GM18499 (cell line): ENCODE results near the gene CEACAM20.
"Not testable (repeated sequence)": the region's sequence is repeated elsewhere in the genome, so short reads cannot be mapped to it uniquely, and the experiment has no call there.

ENCODE experiments used
- ATAC-seq: cut with Tn5 transposase; IDR thresholded peaks from one replicate; pipeline ENCODE4 v1.9.1; 2021; ENCODE audit warnings: moderate number of reproducible peaks; ENCODE audit not compliant: insufficient read depth, unreplicated experiment

The CEACAM20 gene

DNA sequence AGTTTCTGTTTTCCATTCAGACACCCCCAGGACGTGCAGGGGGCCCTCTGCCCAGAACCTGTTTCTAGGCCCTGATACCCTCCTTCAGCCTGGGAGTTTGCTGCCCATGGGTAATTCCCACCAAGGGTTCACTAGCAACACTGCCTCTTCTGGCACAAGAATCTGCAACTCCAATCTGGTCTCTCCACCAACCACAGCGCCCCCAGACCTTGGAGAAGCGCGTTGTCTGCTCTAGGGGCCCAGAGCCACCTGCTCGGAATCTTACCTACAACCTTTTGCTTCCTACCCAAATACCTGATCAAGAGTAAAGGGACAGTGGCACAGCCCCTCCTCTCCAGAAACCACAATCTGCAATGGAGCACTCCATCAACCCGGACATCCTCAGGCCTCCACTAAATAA, 29.9 kb downstream of the CEACAM20 start:
- no peak for ATAC-seq

DNA sequence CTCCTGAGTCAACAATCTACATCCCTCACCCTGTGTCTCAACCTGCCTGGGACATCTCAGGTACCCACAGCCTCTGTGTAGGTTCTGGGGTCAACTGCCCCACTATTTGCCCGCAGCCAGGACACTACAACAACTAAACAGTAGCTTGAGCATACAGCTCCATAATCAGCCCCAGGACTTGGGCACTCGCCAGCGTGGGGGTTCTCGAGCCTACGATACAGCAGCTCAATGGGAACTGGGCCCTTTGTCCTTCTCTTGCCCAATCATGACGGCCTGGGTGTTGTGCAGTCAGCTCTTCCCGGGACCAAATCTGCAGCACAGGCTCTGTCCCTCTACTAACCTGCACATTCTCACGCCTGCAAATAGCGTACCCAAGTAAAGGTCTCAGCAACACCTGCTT, 30.5 kb downstream of the CEACAM20 start:
- ATAC-seq = no peak

DNA sequence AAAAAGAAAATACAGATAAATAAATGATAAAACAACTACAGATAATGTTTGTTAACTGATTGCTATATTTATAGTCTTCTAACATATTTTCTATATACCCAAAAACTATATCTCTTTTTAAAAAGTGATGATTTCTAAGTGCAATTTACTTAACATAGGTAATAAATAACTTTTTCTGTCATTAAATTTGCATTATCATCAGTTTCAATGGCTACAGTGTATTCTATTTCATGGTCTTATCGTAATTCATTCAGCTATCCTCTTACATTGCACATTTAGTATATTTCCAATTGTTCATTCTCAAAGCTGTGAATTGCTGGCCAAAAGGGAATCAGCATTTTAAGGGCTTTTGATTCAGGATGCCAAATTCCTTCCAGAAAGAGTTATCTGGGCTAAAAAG, 32.8 kb downstream of the CEACAM20 start:
- no peak for ATAC-seq

DNA sequence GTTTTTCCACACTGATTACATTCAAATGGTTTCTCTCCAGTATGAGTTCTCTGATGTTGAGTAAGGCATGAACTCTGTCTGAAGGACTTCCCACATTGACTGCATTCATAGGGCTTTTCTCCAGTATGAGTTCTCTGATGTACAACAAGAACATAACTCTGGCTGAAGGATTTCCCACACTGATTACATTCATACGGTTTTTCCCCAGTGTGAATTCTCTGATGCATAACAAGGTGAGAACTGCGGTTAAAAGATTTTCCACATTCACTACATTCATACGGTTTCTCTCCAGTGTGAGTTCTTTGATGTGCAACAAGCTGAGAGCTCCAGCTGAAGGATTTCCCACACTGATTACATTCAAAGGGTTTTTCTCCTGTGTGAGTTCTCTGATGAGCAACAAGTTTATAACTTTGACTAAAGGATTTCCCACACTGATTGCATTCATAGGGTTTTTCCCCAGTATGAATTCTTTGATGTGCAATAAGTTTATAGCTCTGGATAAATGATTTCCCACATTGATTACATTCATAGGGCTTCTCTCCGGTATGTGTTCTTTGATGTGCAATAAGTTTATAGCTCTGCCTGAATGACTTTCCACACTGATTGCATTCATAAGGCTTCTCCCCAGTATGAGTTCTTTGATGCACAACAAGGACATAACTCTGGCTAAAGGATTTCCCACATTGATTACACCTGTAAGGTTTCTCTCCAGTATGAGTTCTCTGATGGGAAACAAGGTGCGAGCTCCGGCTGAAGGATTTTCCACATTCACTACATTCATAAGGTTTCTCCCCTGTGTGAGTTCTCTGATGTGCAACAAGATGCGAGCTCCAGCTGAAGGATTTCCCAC, 52.7 kb downstream of the CEACAM20 start:
- no peak for ATAC-seq

DNA sequence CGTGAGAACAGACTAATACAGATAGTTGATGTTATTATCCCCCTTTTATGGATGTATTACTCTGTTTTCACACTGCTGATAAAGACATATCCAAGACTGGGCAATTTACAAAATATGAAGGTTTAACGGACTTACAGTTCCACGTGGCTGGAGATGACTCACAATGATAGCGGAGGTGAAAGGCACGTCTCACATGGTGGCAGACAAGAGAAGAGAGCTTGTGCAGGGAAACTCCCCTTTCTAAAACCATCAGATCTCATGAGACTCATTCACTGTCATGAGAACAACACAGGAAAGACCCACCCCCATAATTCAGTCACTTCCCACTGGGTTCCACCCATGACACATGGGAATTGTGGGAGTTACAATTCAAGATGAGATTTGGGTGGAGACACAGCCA, 60.7 kb downstream of the CEACAM20 start:
- ATAC-seq = not testable (repeated sequence)

DNA sequence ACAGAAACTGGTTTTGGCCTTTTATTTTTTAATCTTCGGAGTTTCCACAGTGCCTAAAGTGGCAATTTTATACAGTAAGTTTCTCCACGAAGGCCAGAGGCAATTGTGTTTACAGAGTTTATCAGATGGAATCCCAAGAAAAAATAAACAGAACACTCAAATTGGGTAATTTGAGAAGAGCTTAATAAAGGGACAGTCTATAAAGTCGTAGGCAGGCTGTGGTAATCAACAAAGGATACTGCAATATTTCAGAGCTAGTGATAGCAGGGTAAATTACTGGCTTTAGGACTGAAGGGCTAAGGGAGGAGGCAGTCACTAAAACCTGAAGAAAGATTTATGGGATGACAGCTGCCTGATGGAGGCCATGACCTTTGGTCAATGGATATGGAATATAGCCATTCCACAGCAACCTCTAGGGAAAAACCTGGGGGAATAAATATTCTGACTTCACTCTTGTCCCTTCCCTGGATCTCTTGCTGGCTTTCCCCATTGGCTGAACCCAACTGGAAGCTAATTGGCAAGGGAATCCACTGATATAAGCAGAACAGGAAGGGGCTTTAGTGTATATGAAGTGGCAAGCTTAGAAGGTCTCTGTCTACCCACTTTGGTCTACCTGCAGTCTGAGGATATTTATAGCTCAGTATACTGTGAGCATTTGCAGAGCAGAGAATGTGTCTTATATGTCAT, 66.7 kb downstream of the CEACAM20 start:
- not testable (repeated sequence) for ATAC-seq
